ENCODE data around the gene S100G.

DNA sequence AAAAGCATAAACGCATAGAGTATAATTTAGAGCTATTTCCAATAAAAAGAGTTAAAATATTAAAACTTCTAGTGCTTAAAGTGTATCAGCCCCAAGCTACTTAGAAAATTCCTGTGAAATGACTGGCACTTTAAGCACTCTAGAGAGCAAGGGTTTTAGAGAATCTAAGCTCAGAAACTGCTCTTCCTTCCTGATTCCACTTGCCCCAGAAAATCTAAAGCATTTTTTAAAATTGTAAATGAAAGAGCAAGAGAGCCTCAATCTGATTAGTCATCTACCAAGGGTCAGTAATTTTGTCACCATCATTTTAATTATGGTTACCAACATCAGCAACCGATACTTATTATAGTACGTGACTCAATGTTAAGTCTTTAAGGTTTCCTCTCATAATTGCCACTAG is 37.6 kb downstream of the S100G start:
- TF ChIP-seq, protein P1, sequence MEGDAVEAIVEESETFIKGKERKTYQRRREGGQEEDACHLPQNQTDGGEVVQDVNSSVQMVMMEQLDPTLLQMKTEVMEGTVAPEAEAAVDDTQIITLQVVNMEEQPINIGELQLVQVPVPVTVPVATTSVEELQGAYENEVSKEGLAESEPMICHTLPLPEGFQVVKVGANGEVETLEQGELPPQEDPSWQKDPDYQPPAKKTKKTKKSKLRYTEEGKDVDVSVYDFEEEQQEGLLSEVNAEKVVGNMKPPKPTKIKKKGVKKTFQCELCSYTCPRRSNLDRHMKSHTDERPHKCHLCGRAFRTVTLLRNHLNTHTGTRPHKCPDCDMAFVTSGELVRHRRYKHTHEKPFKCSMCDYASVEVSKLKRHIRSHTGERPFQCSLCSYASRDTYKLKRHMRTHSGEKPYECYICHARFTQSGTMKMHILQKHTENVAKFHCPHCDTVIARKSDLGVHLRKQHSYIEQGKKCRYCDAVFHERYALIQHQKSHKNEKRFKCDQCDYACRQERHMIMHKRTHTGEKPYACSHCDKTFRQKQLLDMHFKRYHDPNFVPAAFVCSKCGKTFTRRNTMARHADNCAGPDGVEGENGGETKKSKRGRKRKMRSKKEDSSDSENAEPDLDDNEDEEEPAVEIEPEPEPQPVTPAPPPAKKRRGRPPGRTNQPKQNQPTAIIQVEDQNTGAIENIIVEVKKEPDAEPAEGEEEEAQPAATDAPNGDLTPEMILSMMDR (IDR thresholded peaks at IDR 0.05), result no peak
- TF ChIP-seq EP300 (IDR thresholded peaks at IDR 0.05; ENCODE audit: borderline replicate concordance in 1 of 2, low read depth in 1 of 2, low read length in 1 of 2), result no peak
- TF ChIP-seq NFIC (IDR thresholded peaks at IDR 0.05; ENCODE audit: borderline replicate concordance), result no peak
- no peak for TF ChIP-seq FOXM1 (IDR thresholded peaks at IDR 0.05; ENCODE audit: low read depth)
- TF ChIP-seq TEAD4 (IDR thresholded peaks at IDR 0.05; ENCODE audit: borderline replicate concordance, insufficient read depth), result no peak
- TF ChIP-seq FOSL2 (IDR thresholded peaks at IDR 0.05; ENCODE audit: borderline replicate concordance, low read depth), result 0 out of 2 replicates have a peak, but pooled peaks have one; percentile 12
- TF ChIP-seq NRF1 (IDR thresholded peaks at IDR 0.05; ENCODE audit: low read depth, low read length), result no peak
- TF ChIP-seq RAD21 (IDR thresholded peaks at IDR 0.05; ENCODE audit: low read length), result no peak
- no peak for TF ChIP-seq MXI1 (IDR thresholded peaks at IDR 0.05; ENCODE audit: low read depth, low read length)
- TF ChIP-seq, protein P2, sequence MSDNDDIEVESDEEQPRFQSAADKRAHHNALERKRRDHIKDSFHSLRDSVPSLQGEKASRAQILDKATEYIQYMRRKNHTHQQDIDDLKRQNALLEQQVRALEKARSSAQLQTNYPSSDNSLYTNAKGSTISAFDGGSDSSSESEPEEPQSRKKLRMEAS (IDR thresholded peaks at IDR 0.05; ENCODE audit: low read depth), result no peak
